Endodermal cell (in vitro differentiated cells): ENCODE measurements around the gene ICAM4. TPM values are rescaled to one million over a fixed set of nuclear protein-coding genes. Genes with fewer than 3 reads are reported as not detected.

Experiments
- DNase-seq: peaks from one replicate; pipeline ENCODE4 v3.0.0-alpha.2; 2017
- H3K27ac ChIP-seq: 2 replicates; pipeline ENCODE4 v1.5.1; 2013; ENCODE audit warnings: mild to moderate bottlenecking, low read depth, low read length, moderate library complexity
- H3K27me3 ChIP-seq: 2 replicates; pipeline ENCODE4 v1.6.1; 2013; ENCODE audit warnings: mild to moderate bottlenecking, low read length, moderate library complexity; ENCODE audit not compliant: insufficient read depth, control insufficient read depth, poor library complexity, severe bottlenecking
- H3K36me3 ChIP-seq: 2 replicates; pipeline ENCODE4 v1.7.0; 2013; ENCODE audit warnings: mild to moderate bottlenecking, low read length, moderate library complexity; ENCODE audit not compliant: control insufficient read depth, insufficient read depth
- H3K4me1 ChIP-seq: one replicate; pipeline ENCODE4 v1.7.0; 2013; ENCODE audit warnings: low read length; ENCODE audit not compliant: control insufficient read depth, insufficient read depth
- H3K4me3 ChIP-seq: 2 replicates; pipeline ENCODE4 v1.5.1; 2013; ENCODE audit warnings: mild to moderate bottlenecking, low read length, moderate library complexity
- H3K9ac ChIP-seq: 2 replicates; pipeline ENCODE4 v1.6.1; 2013; ENCODE audit warnings: mild to moderate bottlenecking, low read length, moderate library complexity; ENCODE audit not compliant: poor library complexity, severe bottlenecking; ENCODE audit errors: extremely low read depth
- H3K9me3 ChIP-seq: 2 replicates; pipeline ENCODE4 v1.6.1; 2013; ENCODE audit warnings: mild to moderate bottlenecking, low read length, moderate library complexity; ENCODE audit not compliant: control insufficient read depth
- H3K27ac Mint-ChIP-seq: 2 replicates; pipeline ENCODE4 v1.8.0; 2020; ENCODE audit warnings: mixed read lengths
- H3K27me3 Mint-ChIP-seq: 2 replicates; pipeline ENCODE4 v1.8.0; 2021; ENCODE audit warnings: mild to moderate bottlenecking, mixed read lengths; ENCODE audit not compliant: insufficient read depth
- H3K36me3 Mint-ChIP-seq: 2 replicates; pipeline ENCODE4 v1.8.0; 2020; ENCODE audit warnings: low read depth, mixed read lengths
- H3K4me1 Mint-ChIP-seq: 2 replicates; pipeline ENCODE4 v1.8.0; 2020; ENCODE audit warnings: mixed read lengths
- H3K4me3 Mint-ChIP-seq: 2 replicates; pipeline ENCODE4 v1.8.0; 2020; ENCODE audit warnings: mild to moderate bottlenecking, moderate library complexity, mixed read lengths
- H3K9me3 Mint-ChIP-seq: 2 replicates; pipeline ENCODE4 v1.8.0; 2020; ENCODE audit warnings: mild to moderate bottlenecking, mixed read lengths
- CTCF ChIP-seq: fragments of 200-600 bp; sonication (generic); conservative IDR thresholded peaks from 2 replicates; pipeline ENCODE4 v1.5.0; 2021; ENCODE audit warnings: antibody characterized with exemption, mild to moderate bottlenecking
- WGBS, 2 experiments: methylation state at CpG; one replicate each; pipeline versions ENCODE4 v1.1.5 to v1.1.7; 2013; ENCODE audit warnings: missing lambda C conversion rate in 2 of 2, mixed read lengths in 1 of 2; ENCODE audit not compliant: insufficient coverage in 1 of 2, insufficient read length in 1 of 2; 5-methylcytosine and 5-hydroxymethylcytosine counted together
- total RNA-seq, 2 donors: library from RNA; stranded (reverse); fragmentation: NEBNext Ultra II Directional in 1 of 2; extraction: Animal tissue kit (Norgen Biotek cat#: 25700) in 1 of 2; gene quantifications; 2 replicates in 1 of 2; 3 replicates in 1 of 2; pipeline ENCODE4 v1.2.1, GENCODE V29; 2021

ICAM4 gene
- total RNA-seq, 2 donors from 2014 or later, result 0.44 TPM; not detected in 1

- TF ChIP-seq CTCF, result no peak
- H3K27me3 Mint-ChIP-seq, result peaks cover 87% of the 10 kb centered on the region
- peaks cover 80% of the 10 kb centered on the region for H3K27me3 ChIP-seq
Measured at GRCh38 chr19:10295847-10296591, 9.3 kb downstream of the ICAM4 start.

GRCh38 chr19:10299545-10300458, 13.0 kb downstream of the ICAM4 start:
- Mint-ChIP-seq H3K4me1 (peaks cover 4% of the 10 kb centered on the region), H3K27me3 (peaks cover 62% of the 10 kb centered on the region), H3K4me3 (no peak overlapping the region), H3K9me3 (peaks cover 7% of the 10 kb centered on the region), H3K27ac (no peak overlapping the region), H3K36me3 (peaks cover 6% of the 10 kb centered on the region)
- no peak for DNase-seq
- H3K9me3 ChIP-seq, result no peaks in the 10 kb centered on the region
- H3K4me1 ChIP-seq, result no peaks in the 10 kb centered on the region
- H3K36me3 ChIP-seq, result no peaks in the 10 kb centered on the region
- H3K4me3 ChIP-seq, result no peak overlapping the region
- H3K9ac ChIP-seq, result no peak overlapping the region
- no peak overlapping the region for H3K27ac ChIP-seq
- H3K27me3 ChIP-seq, result peaks cover 42% of the 10 kb centered on the region
- TF ChIP-seq CTCF, result no peak
- 64 to 79% methylated on average over 5 to 14 of the region's 14 CpGs for WGBS, 2 experiments

More at GRCh38 chr19:10295847-10296591, 9.3 kb downstream of the ICAM4 start:
- H3K36me3 ChIP-seq, result no peaks in the 10 kb centered on the region
- Mint-ChIP-seq H3K4me1 (peaks cover 8% of the 10 kb centered on the region), H3K4me3 (peak overlapping the region; percentile 37), H3K27ac (no peak overlapping the region), H3K9me3 (peaks cover 9% of the 10 kb centered on the region), H3K36me3 (no peaks in the 10 kb centered on the region)
- WGBS, 2 experiments, result 0 to 2% methylated on average over 5 to 58 of the region's 58 CpGs
- no peak overlapping the region for H3K27ac ChIP-seq
- H3K9ac ChIP-seq, result no peak overlapping the region
- peak overlapping the region; percentile 65 for H3K4me3 ChIP-seq
- H3K9me3 ChIP-seq, result no peaks in the 10 kb centered on the region
- peak; percentile 80 for DNase-seq
- peaks cover 3% of the 10 kb centered on the region for H3K4me1 ChIP-seq

- no peak for TF ChIP-seq CTCF
- WGBS, 2 experiments, result 94 to 100% methylated on average over 9 to 17 of the region's 17 CpGs
- Histone ChIP-seq H3K36me3 (no peaks in the 10 kb centered on the region), H3K9me3 (no peaks in the 10 kb centered on the region), H3K27me3 (no peaks in the 10 kb centered on the region), H3K9ac (no peak overlapping the region), H3K4me3 (no peak overlapping the region), H3K4me1 (no peaks in the 10 kb centered on the region), H3K27ac (no peak overlapping the region)
- Mint-ChIP-seq H3K36me3 (peaks cover 15% of the 10 kb centered on the region), H3K4me3 (no peak overlapping the region), H3K27me3 (peaks cover 13% of the 10 kb centered on the region), H3K9me3 (no peaks in the 10 kb centered on the region), H3K27ac (no peak overlapping the region), H3K4me1 (no peaks in the 10 kb centered on the region)
- DNase-seq, result no peak
Measured at GRCh38 chr19:10305139-10305806, 18.5 kb downstream of the ICAM4 start.
